ENCODE measurements around the gene TOPORS. TPM values are rescaled to one million over a fixed set of nuclear protein-coding genes. Genes with fewer than 3 reads are reported as not detected.

TOPORS gene
- total RNA-seq, 4 donors from 2014 or later: 20.0 to 27.1 (median 21.3) TPM

DNA sequence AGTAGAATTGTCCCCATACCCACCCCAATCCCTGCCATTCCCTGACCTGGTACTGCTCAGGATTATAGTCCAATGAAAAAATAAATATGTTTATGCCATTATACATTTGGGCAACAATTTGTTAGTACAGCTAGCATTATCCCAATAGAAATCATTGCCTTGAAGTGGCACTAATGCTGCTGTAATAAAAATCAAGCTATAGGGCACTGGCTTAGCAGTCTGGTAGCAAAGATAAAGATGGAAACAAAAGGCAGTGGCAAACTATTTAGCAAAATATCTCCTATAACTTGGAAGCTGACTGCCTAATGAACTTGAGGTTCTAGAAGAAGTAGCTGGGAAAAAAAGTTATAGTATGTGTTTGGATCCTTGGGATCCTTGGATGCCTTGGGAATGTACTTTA is 2.2 kb upstream of the TOPORS start:
- TF ChIP-seq, protein P1, sequence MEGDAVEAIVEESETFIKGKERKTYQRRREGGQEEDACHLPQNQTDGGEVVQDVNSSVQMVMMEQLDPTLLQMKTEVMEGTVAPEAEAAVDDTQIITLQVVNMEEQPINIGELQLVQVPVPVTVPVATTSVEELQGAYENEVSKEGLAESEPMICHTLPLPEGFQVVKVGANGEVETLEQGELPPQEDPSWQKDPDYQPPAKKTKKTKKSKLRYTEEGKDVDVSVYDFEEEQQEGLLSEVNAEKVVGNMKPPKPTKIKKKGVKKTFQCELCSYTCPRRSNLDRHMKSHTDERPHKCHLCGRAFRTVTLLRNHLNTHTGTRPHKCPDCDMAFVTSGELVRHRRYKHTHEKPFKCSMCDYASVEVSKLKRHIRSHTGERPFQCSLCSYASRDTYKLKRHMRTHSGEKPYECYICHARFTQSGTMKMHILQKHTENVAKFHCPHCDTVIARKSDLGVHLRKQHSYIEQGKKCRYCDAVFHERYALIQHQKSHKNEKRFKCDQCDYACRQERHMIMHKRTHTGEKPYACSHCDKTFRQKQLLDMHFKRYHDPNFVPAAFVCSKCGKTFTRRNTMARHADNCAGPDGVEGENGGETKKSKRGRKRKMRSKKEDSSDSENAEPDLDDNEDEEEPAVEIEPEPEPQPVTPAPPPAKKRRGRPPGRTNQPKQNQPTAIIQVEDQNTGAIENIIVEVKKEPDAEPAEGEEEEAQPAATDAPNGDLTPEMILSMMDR (IDR thresholded peaks at IDR 0.05; ENCODE audit: low read depth): no peak

DNA sequence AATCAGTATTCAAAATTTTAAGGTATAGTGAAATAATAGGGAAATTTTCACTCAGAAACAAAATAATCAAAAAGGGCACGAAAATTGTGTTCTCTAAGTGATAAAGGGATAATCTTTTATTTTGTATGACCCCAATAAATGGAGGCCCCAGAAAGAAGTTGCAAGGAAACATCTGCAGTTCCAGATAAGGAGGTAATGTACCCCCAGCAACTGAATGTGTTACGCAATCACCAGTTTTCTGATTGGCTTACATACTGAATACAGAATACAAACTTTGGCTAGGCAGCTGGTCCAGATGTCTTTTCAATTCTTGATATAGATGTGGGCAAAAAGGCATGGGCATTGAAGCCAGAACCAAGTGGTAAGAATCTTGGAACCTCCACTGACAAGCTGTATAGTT is 1.7 kb upstream of the TOPORS start:
- TF ChIP-seq, protein P1 (IDR thresholded peaks at IDR 0.05; ENCODE audit: low read depth): no peak

DNA sequence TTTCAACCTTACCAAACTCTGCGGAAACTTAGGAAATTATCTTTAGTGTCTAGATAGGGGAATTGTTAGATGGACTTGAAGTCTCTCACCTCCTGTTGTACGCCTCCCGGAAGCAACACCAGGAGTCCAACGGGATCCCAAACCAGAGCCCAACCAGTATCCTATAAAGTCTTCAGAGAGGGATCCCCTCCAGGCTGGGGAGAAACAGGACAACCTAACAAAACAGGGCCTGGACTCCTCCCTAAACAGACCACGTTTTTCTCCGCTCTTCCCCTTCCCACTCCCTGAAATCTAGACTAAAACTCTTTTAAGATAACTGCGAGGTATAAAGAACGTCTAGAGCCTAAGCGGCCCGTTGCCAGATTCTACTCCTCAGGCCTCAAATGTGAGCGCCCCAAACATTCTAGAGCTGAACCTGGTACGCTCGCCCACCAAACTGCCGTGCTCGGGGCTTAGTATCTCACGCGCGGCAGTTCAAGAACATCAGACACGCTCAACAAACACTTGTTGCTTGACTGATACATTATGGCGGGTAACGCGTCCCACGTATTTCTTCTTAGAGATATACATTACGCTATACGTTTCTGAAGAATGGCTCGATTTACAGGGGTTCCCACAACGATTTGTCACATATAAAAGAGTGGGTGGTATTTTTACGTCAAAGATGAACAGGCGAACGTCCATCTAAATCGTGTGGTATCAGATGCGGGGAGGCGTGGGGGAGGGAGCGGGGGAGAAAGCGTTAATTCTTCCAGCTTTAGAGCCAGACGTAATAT is 922 bp downstream of the TOPORS start:
- TF ChIP-seq, protein P1 (IDR thresholded peaks at IDR 0.05; ENCODE audit: low read depth): no peak

DNA sequence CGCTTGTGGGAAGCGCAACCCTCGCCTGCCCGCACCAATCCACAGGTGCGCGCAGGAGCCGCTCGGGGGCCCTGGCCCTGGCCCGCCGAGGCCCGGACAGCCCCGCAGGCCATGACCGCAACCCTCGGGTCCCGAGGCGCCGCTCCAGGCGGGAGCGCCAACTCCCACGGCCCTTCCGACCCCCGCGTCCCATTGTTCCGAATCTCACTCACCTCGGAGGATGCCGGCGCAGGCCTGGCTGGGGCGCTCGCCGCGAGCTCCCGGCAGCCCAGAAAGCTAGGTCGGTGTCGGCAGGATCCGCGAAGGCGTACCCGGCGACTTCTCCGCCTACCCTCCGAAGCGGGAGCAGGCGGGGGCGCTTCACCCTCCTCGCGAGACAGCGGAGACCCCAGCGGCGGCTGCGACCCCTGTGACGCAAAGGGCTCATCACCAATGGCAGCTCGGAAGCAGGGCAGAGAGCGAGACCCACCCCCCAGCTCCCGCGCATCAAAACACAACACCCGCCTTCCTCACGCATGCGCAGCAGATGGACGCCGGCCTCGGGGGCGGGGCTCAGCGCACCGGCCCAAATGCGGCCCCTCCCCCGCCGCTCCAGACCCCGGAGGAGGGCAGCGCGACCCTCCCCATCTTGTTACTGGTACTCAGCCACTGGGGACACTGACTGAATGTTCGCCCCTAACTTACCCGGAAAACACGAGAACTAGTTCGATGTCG is 1.7 kb downstream of the TOPORS start:
- TF ChIP-seq, protein P1 (IDR thresholded peaks at IDR 0.05; ENCODE audit: low read depth): no peak

DNA sequence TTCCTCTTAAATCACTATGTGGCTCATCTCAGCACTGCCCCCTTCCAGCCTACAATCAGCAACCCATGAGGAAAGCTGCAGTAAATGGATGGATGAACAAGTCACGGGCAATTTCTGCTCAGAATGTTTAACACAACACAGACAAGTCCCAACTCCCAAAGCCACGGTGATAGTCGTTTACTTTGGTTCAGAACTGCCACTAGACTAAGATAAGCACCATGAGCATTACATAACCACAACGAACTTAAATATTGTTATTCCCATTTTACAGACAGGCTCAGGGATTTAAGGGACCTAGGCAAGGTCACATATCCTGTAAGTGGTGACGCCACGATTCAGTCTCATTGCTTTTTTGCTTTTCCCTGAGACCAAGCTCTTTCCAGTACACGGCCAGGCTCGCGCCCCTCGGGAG is 2.2 kb downstream of the TOPORS start:
- TF ChIP-seq, protein P1 (IDR thresholded peaks at IDR 0.05; ENCODE audit: low read depth): no peak

DNA sequence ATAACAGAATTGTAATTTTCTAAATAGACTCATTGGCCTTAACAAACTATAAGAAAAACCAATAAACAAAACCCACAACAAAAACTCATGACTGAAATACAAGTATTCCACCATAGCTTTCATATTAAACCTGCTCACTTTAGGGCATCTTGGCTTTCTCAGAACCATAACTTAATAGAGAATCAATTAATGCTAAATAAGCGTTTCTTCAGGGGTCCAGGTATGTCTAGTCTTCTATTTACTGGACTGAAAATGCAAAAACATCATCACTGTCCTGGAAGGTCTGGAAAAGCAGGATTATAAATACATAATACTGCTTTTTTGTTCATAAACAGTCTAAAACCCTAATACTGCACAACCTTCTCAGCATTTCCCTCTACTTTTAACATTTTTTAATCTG is 6.5 kb downstream of the TOPORS start:
- TF ChIP-seq, protein P1 (IDR thresholded peaks at IDR 0.05; ENCODE audit: low read depth): no peak

DNA sequence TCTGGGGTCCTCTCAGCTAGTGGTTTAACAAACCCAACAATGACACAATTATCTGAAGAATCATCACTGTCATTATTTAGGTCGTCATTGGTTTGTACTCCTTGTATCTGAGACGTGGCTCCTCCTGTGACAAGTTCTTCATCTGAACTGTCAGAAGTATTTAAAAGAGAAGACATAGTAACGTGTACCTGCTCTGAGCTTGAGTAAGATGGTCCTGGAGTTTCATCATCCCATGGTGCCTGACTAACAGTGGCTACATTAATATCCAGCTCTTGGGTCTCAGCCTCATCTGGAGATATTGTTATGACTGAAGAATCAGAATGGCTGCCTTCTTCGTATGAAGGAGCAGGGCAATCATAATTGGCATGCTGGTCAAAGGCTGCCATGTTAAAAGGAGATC is 9.3 kb downstream of the TOPORS start:
- TF ChIP-seq, protein P1 (IDR thresholded peaks at IDR 0.05; ENCODE audit: low read depth): no peak

All from subcutaneous adipose tissue (tissue), 4 donors.